ENCODE measurements around the gene MYEF2. TPM values are rescaled to one million over a fixed set of nuclear protein-coding genes. Genes with fewer than 3 reads are reported as not detected.

Gene MYEF2
- total RNA-seq, 4 donors from 2014 or later: 10.4 to 158 (median 27.8) TPM

- TF ChIP-seq EP300 (IDR thresholded peaks at IDR 0.05; ENCODE audit: low read depth) (no peak), CTCF (IDR thresholded peaks at IDR 0.05) (no peak), POLR2AphosphoS5 (IDR thresholded peaks at IDR 0.05) (no peak), POLR2A (IDR thresholded peaks at IDR 0.05) (no peak)
- no peaks in the 10 kb centered on the region for H3K9me3 ChIP-seq
- in situ Hi-C loops (cut with MboI; ENCODE audit: low pct_ligation_motif_present in 1 of 4, low pct_unique_long_range_greater_than_20kb in 1 of 4, low sequenced_read_pairs in 3 of 4) (no loop called here), intact Hi-C loops (cut with DNase I; ENCODE audit: low total_unique reads) (no loop called here)
- H3K27me3 ChIP-seq: no peaks in the 10 kb centered on the region
- no peaks in the 10 kb centered on the region for H3K4me1 ChIP-seq
- no peak overlapping the region for H3K27ac ChIP-seq
- no peak for DNase-seq
- H3K36me3 ChIP-seq: no peaks in the 10 kb centered on the region
- H3K4me3 ChIP-seq: no peak overlapping the region
These were observed 46.8 kb downstream of the MYEF2 start for GRCh38 chr15:48131324-48131723.

- H3K9me3 ChIP-seq: no peaks in the 10 kb centered on the region
- WGBS, 2 donors (ENCODE audit: low coverage in 1 of 2): 76 to 100% methylated on average over 2 to 6 of the region's 6 CpGs
- TF ChIP-seq EP300 (IDR thresholded peaks at IDR 0.05; ENCODE audit: low read depth) (no peak), POLR2AphosphoS5 (IDR thresholded peaks at IDR 0.05) (no peak), CTCF (IDR thresholded peaks at IDR 0.05) (no peak), POLR2A (IDR thresholded peaks at IDR 0.05) (no peak)
- in situ Hi-C loops (cut with MboI; ENCODE audit: low pct_ligation_motif_present in 1 of 4, low pct_unique_long_range_greater_than_20kb in 1 of 4, low sequenced_read_pairs in 3 of 4) (no loop called here), intact Hi-C loops (cut with DNase I; ENCODE audit: low total_unique reads) (no loop called here)
- H3K27ac ChIP-seq: no peak overlapping the region
- no peaks in the 10 kb centered on the region for H3K27me3 ChIP-seq
- H3K36me3 ChIP-seq: no peaks in the 10 kb centered on the region
- H3K4me1 ChIP-seq: no peaks in the 10 kb centered on the region
- no peak for DNase-seq
- no peak overlapping the region for H3K4me3 ChIP-seq
These were observed 51.3 kb downstream of the MYEF2 start for GRCh38 chr15:48126667-48127355.

- H3K36me3 ChIP-seq: no peaks in the 10 kb centered on the region
- intact Hi-C loops (cut with DNase I; ENCODE audit: low total_unique reads): no loop called here
- H3K27ac ChIP-seq: no peak overlapping the region
- H3K9me3 ChIP-seq: no peaks in the 10 kb centered on the region
- H3K27me3 ChIP-seq: no peaks in the 10 kb centered on the region
- H3K4me1 ChIP-seq: no peaks in the 10 kb centered on the region
- WGBS, 2 donors (ENCODE audit: low coverage in 1 of 2): 76 to 82% methylated on average over 4 to 8 of the region's 8 CpGs
- H3K4me3 ChIP-seq: no peak overlapping the region
- in situ Hi-C loops (cut with MboI; ENCODE audit: low pct_ligation_motif_present in 1 of 4, low pct_unique_long_range_greater_than_20kb in 1 of 4, low sequenced_read_pairs in 3 of 4): no loop called here
- no peak for DNase-seq
- no peak for TF ChIP-seq POLR2A (IDR thresholded peaks at IDR 0.05)
- TF ChIP-seq POLR2AphosphoS5 (IDR thresholded peaks at IDR 0.05): no peak
- no peak for TF ChIP-seq EP300 (IDR thresholded peaks at IDR 0.05; ENCODE audit: low read depth)
- TF ChIP-seq CTCF (IDR thresholded peaks at IDR 0.05): no peak
These were observed 56.2 kb downstream of the MYEF2 start for GRCh38 chr15:48121849-48122248.

GRCh38 chr15:48120745-48121144, 57.4 kb downstream of the MYEF2 start, which contains the start of gene SLC24A5:
Gene SLC24A5, plus strand, starts transcription at chr15:48120990. Its CDS starts 55 bp downstream, at chr15:48121045.
- in situ Hi-C loops (cut with MboI; ENCODE audit: low pct_ligation_motif_present in 1 of 4, low pct_unique_long_range_greater_than_20kb in 1 of 4, low sequenced_read_pairs in 3 of 4) (no loop called here), intact Hi-C loops (cut with DNase I; ENCODE audit: low total_unique reads) (no loop called here)
- DNase-seq: no peak
- Histone ChIP-seq H3K27ac (no peak within 1 kb of the TSS), H3K4me1 (no peaks in the 10 kb centered on the region), H3K9me3 (no peaks in the 10 kb centered on the region), H3K27me3 (no peaks in the 10 kb centered on the region), H3K4me3 (no peak within 1 kb of the TSS), H3K36me3 (no peaks in the 10 kb centered on the region)
- TF ChIP-seq POLR2AphosphoS5 (IDR thresholded peaks at IDR 0.05) (no peak), EP300 (IDR thresholded peaks at IDR 0.05; ENCODE audit: low read depth) (no peak), POLR2A (IDR thresholded peaks at IDR 0.05) (no peak), CTCF (IDR thresholded peaks at IDR 0.05) (no peak)
- 79 to 89% methylated on average over 4 to 6 of the region's 6 CpGs for WGBS, 2 donors (ENCODE audit: low coverage in 1 of 2)
